ENCODE results near the gene NUDT13. TPM values are rescaled to one million over a fixed set of nuclear protein-coding genes. Genes with fewer than 3 reads are reported as not detected.
"Not testable (repeated sequence)": the region's sequence is repeated elsewhere in the genome, so short reads cannot be mapped to it uniquely, and the experiment has no call there.

Gene NUDT13
- total RNA-seq, 1 donor from 2014 or later = 3.6 TPM

GRCh38 chr10:73139251-73139650, 29.0 kb downstream of the NUDT13 start:
- TF ChIP-seq CTCF (conservative IDR thresholded peaks at IDR 0.05; ENCODE audit: low read depth, low read length) = no peak
- no peak overlapping the region for H3K4me3 ChIP-seq (ENCODE audit: low read depth, low read length)
- no peak for DNase-seq (ENCODE audit: low read depth)

DNA sequence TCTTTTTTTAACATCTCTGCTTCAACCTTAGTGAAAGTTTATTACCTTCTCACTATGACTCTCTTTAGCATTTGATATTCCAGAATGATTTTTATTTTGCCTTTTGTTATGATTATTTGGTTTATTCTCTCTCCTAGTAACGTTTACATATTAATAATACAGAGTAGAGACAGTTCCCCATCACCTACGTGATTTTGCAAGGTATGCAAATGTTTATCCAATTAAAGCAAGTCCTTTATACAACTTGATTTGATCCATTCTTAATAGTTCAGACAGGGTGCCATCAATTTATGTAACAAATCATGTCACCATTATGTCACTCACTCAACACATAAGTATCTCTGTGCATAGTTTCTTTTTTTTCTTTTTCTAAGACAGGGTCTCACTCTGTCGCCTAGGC, 31.3 kb downstream of the NUDT13 start:
- TF ChIP-seq CTCF (conservative IDR thresholded peaks at IDR 0.05; ENCODE audit: low read depth, low read length) = no peak
- no peak for DNase-seq (ENCODE audit: low read depth)
- no peak overlapping the region for H3K4me3 ChIP-seq (ENCODE audit: low read depth, low read length)

- not testable (repeated sequence) for H3K4me3 ChIP-seq (ENCODE audit: low read depth, low read length); DNase-seq (ENCODE audit: low read depth)
Measured at GRCh38 chr10:73150633-73151413, 40.6 kb downstream of the NUDT13 start.

- H3K4me3 ChIP-seq (ENCODE audit: low read depth, low read length) = no peak overlapping the region
- TF ChIP-seq CTCF (conservative IDR thresholded peaks at IDR 0.05; ENCODE audit: low read depth, low read length) = no peak
- DNase-seq (ENCODE audit: low read depth) = no peak
Measured at GRCh38 chr10:73152009-73152408, 41.8 kb downstream of the NUDT13 start.

- no peak overlapping the region for H3K4me3 ChIP-seq (ENCODE audit: low read depth, low read length)
- TF ChIP-seq CTCF (conservative IDR thresholded peaks at IDR 0.05; ENCODE audit: low read depth, low read length) = no peak
- no peak for DNase-seq (ENCODE audit: low read depth)
Measured at GRCh38 chr10:73156054-73156453, 45.8 kb downstream of the NUDT13 start.

DNA sequence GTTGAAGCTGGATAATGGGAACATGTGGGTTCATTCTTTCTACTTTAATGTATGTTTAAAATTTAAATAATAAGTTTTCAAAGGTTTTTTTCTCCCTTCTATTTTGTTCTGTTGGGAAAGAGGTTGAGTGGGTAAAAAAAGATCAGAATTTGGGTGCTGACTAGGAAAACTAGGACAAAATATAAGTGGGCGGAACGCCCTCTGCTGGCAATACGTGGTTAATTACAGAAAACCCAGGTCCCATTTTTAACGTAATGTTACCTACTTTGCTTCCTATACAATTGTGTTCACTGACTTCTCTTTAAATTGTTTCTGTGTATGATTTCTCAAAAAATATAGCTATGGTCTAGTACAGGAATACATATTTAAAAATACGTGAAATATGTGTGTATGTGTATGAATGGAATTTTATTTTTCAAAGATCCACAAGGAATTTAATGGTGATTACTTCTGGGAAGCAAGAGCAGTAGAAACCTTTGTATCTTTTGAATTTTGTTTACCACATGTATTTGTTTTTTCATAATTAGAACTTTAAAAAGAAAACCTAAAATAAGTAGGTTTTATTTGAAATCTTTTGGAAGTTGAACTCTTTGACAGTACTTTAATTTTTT, 48.9 kb downstream of the NUDT13 start:
- H3K4me3 ChIP-seq (ENCODE audit: low read depth, low read length) = no peak overlapping the region
- peak; percentile 75 for TF ChIP-seq CTCF (conservative IDR thresholded peaks at IDR 0.05; ENCODE audit: low read depth, low read length)
- peak; percentile 1 for DNase-seq (ENCODE audit: low read depth)

DNA sequence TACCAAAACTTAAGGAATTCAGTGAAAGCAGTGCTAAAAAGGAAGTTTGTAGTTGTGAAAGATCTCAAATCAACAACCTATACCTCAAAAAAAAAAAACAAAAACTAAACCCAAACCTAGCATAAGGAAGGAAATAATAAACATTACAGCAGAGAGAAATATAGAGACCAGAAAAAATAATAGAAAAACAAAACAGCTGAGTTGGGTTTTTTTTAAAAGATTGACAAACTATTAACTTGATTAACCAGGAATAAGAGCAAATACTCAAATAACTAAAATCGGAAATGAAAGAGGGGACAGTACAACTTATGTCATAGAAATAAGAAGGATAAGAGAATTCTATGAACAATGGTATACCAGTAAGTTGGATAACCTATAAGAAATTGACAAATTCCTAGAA, 50.8 kb downstream of the NUDT13 start:
- no peak overlapping the region for H3K4me3 ChIP-seq (ENCODE audit: low read depth, low read length)
- DNase-seq (ENCODE audit: low read depth) = no peak
- TF ChIP-seq CTCF (conservative IDR thresholded peaks at IDR 0.05; ENCODE audit: low read depth, low read length) = no peak

Data from epithelial cell of proximal tubule (primary cell).